Subcutaneous abdominal adipose tissue (tissue), 5 donors: Measurements from ENCODE around the gene KRTAP10-4.
"Not testable (repeated sequence)": the region's sequence is repeated elsewhere in the genome, so short reads cannot be mapped to it uniquely, and the experiment has no call there.

Source experiments
- H3K27ac ChIP-seq: one replicate; pipeline ENCODE4 v1.7.0; 2013; ENCODE audit warnings: low read depth, mild to moderate bottlenecking, inconsistent platforms, low read length, moderate library complexity
- H3K27me3 ChIP-seq, 5 donors: one replicate each; pipeline ENCODE4 v1.7.0; 2013; ENCODE audit warnings: low read length in 5 of 5, inconsistent platforms in 1 of 5; ENCODE audit not compliant: control insufficient read depth in 5 of 5, insufficient read depth in 4 of 5
- H3K36me3 ChIP-seq, 5 donors: one replicate each; pipeline ENCODE4 v1.7.0; 2013; ENCODE audit warnings: low read length in 5 of 5; ENCODE audit not compliant: control insufficient read depth in 5 of 5, insufficient read depth in 5 of 5
- H3K4me1 ChIP-seq, 5 donors: one replicate each; pipeline ENCODE4 v1.7.0; 2013; ENCODE audit warnings: low read length in 5 of 5, mild to moderate bottlenecking in 3 of 5, moderate library complexity in 1 of 5; ENCODE audit not compliant: control insufficient read depth in 5 of 5, insufficient read depth in 5 of 5
- H3K4me3 ChIP-seq, 5 donors: one replicate each; pipeline ENCODE4 v1.7.0; 2013; ENCODE audit warnings: low read length in 5 of 5, low read depth in 1 of 5
- H3K9ac ChIP-seq, 5 donors: one replicate each; pipeline ENCODE4 v1.7.0; 2013; ENCODE audit warnings: low read length in 5 of 5, mild to moderate bottlenecking in 4 of 5, moderate library complexity in 3 of 5
- H3K9me3 ChIP-seq, 5 donors: one replicate each; pipeline ENCODE4 v1.7.0; 2013; ENCODE audit warnings: low read length in 5 of 5; ENCODE audit not compliant: control insufficient read depth in 5 of 5
- donor health status: healthy.
- donor health status: healthy.
- donor health status: healthy.
- donor health status: healthy.
- donor health status: healthy.

KRTAP10-4 gene

DNA sequence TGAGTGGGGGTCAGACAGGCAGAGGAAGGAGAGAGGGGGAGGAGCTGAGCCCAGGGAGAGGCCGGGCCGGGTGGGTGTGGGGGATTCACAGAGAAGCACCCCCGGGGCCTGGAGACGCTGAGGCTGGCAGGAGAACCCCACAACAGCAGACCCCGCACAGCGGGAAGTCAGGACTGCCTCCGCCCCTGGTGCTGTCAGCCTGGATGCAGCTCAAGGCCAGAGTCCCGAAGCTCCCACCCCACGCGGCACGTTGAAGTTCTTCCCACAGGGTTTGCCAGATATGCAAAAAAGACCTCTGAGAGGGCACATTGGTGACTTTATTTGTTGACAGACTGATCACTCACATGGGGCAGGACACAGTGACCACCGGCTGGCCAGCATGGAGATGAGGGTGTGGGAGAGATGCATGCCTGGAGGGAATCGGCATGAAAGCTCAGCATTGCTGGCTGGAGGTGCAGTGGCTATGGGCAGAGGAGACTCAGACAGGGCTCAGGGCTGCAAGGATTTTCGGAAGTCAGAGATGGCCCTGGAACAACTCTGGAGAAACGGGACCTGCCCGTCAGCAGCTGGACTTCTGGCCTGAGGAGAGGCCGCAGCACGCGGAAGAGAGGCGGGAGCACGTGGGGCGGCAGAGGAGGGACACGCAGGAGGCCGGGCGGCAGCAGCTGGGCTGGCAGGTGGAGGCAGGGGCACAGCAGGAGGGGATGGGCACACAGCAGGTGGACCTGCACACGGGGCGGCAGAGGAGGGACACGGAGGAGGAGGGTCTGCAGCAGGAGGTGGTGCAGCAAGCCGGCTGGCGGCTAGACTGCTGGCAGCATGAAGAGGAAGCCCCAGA lies 15.8 kb upstream of the KRTAP10-4 start:
- peaks cover 10 to 36% (median 29%) of the 10 kb centered on the region in 5 donors for H3K27me3 ChIP-seq
- H3K4me3 ChIP-seq = no peak overlapping the region
- no peaks in the 10 kb centered on the region for H3K36me3 ChIP-seq
- H3K4me1 ChIP-seq = no peaks in the 10 kb centered on the region
- no peak overlapping the region for H3K9ac ChIP-seq
- no peak overlapping the region for H3K27ac ChIP-seq
- peaks cover 0 to 7% (median 2%) of the 10 kb centered on the region in 5 donors for H3K9me3 ChIP-seq

DNA sequence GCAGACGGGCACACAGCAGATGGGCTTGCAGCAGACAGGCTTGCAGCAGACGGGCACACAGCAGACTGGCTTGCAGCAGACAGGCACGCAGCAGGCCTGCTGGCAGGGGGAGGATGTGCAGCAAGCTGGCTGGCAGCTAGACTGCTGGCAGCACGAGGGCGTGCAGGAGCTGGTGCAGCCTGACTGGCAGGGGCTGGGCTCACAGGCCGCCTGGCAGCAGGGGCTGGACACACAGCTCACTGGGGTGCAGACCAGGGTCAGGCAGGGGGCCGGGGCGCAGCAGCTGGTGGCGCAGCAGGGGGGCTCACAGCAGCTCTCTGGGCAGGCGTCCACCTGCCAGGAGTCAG lies 15.2 kb upstream of the KRTAP10-4 start:
- not testable (repeated sequence) for H3K36me3 ChIP-seq, H3K4me1 ChIP-seq, H3K9me3 ChIP-seq, H3K27ac ChIP-seq, H3K4me3 ChIP-seq, H3K9ac ChIP-seq
- peaks cover 10 to 36% (median 27%) of the 10 kb centered on the region in 5 donors for H3K27me3 ChIP-seq

DNA sequence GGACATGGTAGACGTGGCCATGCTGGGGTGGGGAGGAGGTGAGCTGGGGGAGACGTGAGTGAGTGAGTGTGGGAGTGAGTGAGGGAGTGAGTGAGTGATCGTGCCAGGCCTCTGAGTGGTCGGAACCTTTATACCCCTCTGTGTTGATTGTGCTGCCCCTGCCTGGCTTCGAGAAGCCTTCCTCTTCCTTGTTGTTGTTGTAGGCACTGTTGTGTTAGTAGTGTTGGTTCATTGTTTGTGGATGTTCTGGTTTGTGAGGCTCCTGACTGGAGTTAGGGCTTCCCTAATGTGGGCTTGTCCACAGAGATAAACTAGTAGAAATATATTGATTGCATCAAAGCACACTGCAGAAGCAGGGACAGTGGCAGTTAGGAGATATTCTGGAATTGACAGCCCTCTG lies 14.8 kb upstream of the KRTAP10-4 start, which contains the start of gene KRTAP10-3:
Gene KRTAP10-3, minus strand, starts transcription at position 101 of the 400 bp plus-strand sequence. Its CDS starts 80 bp downstream, at position 21.
- peaks cover 10 to 34% (median 27%) of the 10 kb centered on the region in 5 donors for H3K27me3 ChIP-seq
- peaks cover 0 to 7% (median 3%) of the 10 kb centered on the region in 5 donors for H3K9me3 ChIP-seq
- no peaks in the 10 kb centered on the region for H3K36me3 ChIP-seq
- no peak within 1 kb of the TSS for H3K4me3 ChIP-seq
- H3K27ac ChIP-seq = no peak within 1 kb of the TSS
- no peaks in the 10 kb centered on the region for H3K4me1 ChIP-seq
- no peak within 1 kb of the TSS for H3K9ac ChIP-seq

DNA sequence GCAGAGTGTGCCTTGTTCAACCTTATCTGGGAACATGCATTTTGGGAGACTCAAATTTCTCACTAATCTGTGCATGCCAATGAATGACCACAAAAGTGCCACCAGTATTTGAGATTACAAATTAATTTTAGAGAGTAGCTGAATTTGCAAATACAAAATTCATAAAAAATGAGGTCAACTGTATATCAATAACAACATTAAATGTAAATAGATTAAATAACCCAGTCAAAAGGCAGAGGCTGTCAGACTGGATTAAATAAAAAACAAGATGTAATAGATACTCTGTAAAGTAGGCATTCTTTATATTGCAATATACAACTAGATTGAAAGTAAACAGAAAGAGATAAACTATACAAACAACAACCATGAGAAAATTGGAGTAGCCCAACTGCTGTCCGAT lies 9.4 kb upstream of the KRTAP10-4 start:
- Histone ChIP-seq H3K4me1 (no peaks in the 10 kb centered on the region), H3K9me3 (peaks cover 0 to 7% (median 0%) of the 10 kb centered on the region in 5 donors), H3K27ac (no peak overlapping the region), H3K9ac (no peak overlapping the region), H3K27me3 (peaks cover 0 to 11% (median 8%) of the 10 kb centered on the region in 5 donors), H3K4me3 (no peak overlapping the region), H3K36me3 (no peaks in the 10 kb centered on the region)

DNA sequence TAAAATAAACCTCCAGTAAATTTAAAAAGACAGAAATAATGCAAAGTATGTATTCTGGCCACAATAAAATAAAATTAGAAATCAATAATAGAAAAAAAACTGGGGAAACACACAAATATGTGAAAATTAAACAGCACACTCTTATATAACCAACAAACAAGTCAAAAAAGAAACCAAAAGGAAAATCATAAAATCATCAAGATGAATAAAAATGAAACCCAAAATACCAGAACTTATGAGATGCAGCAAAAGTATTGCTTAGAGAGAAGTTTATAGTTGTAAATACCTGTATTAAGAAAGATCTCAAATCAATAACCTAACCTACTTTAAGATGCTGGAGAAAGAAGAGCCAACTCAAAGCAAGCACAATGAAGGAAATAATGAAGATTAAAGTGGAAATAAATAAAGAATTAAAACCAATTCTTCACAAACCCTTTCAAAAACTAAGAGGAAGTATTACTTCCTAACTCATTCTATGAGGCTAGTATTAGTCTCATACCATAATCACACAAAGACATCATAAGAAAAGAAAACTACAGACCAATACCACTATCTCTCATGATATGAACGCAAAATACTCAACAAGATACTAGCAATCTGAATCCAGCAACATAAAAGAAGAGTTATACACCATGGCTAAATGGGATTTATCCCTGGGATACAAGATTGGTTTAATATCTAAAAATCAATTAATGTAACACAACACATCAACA lies 8.5 kb upstream of the KRTAP10-4 start:
- Histone ChIP-seq H3K4me1 (no peaks in the 10 kb centered on the region), H3K27ac (no peak overlapping the region), H3K9me3 (peaks cover 0 to 7% (median 0%) of the 10 kb centered on the region in 5 donors)

DNA sequence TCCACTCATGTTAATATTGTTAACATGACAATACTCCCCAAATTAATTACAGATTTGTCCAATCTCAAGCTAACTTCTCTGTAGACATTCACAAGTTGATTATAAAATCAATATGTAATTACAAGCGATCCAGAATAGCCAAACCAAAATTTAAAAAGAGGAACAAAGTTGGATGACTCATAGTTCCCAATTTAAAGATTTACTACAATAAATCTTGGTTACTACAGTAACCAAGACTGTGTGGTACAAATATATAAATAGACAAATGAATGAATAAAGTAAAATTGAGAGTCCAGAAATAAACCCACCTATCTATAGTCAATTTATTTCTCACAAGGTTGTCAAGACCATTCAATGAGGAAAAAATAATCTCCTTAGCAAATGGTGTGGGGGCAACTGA lies 7.1 kb upstream of the KRTAP10-4 start:
- Histone ChIP-seq H3K36me3 (no peaks in the 10 kb centered on the region), H3K4me1 (no peaks in the 10 kb centered on the region), H3K4me3 (no peak overlapping the region), H3K9ac (no peak overlapping the region), H3K9me3 (peaks cover 0 to 13% (median 6%) of the 10 kb centered on the region in 5 donors), H3K27me3 (peaks cover 0 to 18% (median 8%) of the 10 kb centered on the region in 5 donors), H3K27ac (no peak overlapping the region)

More for the DNA sequence above, 8.5 kb upstream of the KRTAP10-4 start:
- H3K36me3 ChIP-seq = no peaks in the 10 kb centered on the region
- H3K4me3 ChIP-seq = no peak overlapping the region
- H3K27me3 ChIP-seq = peaks cover 0 to 14% (median 8%) of the 10 kb centered on the region in 5 donors
- H3K9ac ChIP-seq = no peak overlapping the region

DNA sequence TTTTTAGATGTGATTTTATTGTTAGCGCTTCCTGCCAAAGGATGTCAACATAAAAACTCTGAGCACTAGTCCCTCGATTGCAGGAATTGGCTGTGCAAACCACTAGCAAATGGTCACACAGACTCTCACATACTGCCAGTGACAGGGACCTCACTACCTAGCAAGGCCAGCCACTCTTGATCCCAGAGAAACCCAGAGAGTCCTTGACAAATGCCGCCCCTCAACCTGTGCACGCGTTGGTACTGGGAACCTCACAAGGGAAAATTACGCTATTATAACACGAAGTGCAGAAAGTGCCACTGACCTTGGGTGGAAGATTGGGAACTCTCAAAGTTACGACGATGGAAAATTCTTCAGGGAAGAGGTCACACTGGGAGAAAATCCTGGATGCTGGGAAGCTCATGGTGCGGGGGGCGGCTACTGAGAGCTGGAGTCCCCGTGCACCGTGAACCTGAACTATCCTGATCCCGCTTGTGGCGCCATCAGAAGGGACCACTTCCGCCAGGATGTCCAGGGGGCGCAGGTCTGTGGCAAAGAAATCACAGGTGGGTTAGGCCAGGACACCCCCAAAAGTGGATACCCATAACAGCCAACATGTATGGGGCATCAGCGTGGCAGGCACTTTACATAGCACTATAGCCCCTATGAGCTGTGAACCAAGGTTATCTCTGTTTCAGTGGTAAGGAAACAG lies 5.9 kb upstream of the KRTAP10-4 start:
- H3K27me3 ChIP-seq = peaks cover 0 to 18% (median 8%) of the 10 kb centered on the region in 5 donors
- H3K36me3 ChIP-seq = no peaks in the 10 kb centered on the region
- no peak overlapping the region for H3K4me3 ChIP-seq
- no peaks in the 10 kb centered on the region for H3K4me1 ChIP-seq
- peaks cover 0 to 17% (median 11%) of the 10 kb centered on the region in 5 donors for H3K9me3 ChIP-seq
- no peak overlapping the region for H3K9ac ChIP-seq
- H3K27ac ChIP-seq = no peak overlapping the region

DNA sequence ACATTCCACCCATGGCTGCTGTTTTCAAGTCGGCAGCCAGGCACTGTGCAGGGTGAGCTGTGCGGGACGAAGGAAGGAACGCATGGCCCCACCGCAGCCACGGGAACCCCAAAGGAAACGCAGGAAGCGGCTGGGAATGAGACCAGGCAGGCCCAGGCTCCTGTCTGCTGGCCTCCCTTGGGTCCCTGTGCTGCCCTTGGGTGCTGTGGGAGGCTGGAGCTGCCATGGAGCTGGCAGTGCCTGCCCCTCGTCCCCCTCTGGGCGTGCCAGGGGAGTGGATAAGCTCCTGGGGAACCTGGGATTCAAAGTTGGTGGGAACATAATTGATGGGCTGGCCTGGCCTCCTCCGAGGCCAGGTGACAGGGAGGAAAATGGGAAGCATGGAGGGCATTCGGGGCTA lies 5.3 kb upstream of the KRTAP10-4 start:
- Histone ChIP-seq H3K4me1 (no peaks in the 10 kb centered on the region), H3K36me3 (no peaks in the 10 kb centered on the region), H3K9ac (no peak overlapping the region), H3K4me3 (no peak overlapping the region), H3K27me3 (peaks cover 0 to 21% (median 8%) of the 10 kb centered on the region in 5 donors), H3K9me3 (peaks cover 0 to 17% (median 11%) of the 10 kb centered on the region in 5 donors), H3K27ac (no peak overlapping the region)

DNA sequence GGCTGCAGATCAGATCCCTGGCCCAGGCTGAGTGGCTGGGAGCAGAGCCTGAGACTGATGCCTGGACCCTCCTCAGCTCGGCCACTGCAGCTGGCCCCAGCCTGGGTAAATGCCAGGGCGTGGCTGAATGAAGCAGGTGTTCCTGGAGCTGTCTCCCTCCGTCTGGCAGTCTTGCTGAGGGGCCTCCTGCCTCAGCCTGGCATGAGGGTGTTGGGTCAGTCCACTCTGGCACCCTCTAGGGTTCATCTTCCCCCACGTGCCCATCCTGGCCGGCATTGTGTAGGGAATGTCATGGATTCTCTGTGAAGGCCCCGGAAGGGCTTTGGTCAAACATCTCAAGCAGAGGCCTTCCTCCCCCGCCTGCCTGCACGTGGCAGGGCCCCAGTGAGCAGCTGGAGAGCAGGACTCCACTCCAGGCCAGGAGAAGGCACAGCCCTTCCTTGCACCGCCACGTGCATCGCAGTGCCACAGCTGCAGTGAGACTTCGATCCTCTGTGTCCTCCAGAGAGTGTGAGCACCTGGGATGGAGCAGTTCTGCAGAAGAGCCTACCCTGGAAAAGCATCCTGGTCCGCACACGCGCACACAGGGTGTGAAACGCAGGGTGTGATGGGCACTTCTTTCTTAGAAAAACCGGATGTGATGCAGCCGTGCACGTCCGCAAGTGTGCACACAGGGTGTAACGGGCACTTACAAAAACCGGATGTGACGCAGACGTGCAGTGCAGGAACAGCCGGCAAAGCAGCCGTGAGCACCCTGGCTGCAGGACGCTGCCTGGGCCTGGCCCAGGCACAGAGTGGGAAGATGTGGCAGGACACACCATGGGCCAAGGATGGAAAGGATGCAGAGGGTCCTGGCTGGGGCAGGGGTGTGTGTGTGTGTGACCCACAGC lies 4.6 kb upstream of the KRTAP10-4 start:
- no peaks in the 10 kb centered on the region for H3K36me3 ChIP-seq
- no peak overlapping the region for H3K4me3 ChIP-seq
- H3K9me3 ChIP-seq = peaks cover 0 to 17% (median 8%) of the 10 kb centered on the region in 5 donors
- H3K4me1 ChIP-seq = no peaks in the 10 kb centered on the region
- no peak overlapping the region for H3K27ac ChIP-seq
- peaks cover 0 to 24% (median 8%) of the 10 kb centered on the region in 5 donors for H3K27me3 ChIP-seq
- H3K9ac ChIP-seq = no peak overlapping the region
